Measurements from ENCODE around the gene CRYL1. TPM values are rescaled to one million over a fixed set of nuclear protein-coding genes. Genes with fewer than 3 reads are reported as not detected.

CRYL1 gene
- polyA plus RNA-seq, 1 of the 3 experiments (the other 2 are of a cell fraction): 34.8 TPM

DNA sequence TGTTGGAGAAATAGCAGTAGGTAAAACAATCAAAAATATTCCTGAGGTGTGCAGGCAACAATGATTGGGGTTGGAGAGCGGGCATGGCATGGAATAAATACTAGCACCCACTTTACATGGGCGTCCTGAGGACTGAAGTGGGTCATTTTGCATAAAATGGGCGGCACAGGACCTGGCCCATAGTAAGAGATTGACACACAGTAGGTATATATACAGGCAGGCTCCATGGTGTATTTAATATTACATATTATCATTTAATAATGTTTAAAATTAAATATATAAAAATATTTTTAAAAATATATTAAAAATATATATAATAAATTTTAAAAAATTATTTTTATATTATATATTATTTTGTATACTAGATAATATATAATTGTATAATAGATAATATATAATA, 48.3 kb downstream of the CRYL1 start:
- Histone ChIP-seq H3K4me1 (ENCODE audit: control insufficient read depth in 1 of 2, insufficient read depth in 2 of 2, low read depth in 1 of 2, low read length in 1 of 2) (peaks cover 0 to under 1% of the 10 kb centered on the region in 2 experiments; a peak in 1 of 4 replicates), H3K9me3 (no peaks in the 10 kb centered on the region), H3K36me3 (replicated peaks in 1 of 2; ENCODE audit: control insufficient read depth in 1 of 2, insufficient read depth in 2 of 2, low read length in 1 of 2) (no peaks in the 10 kb centered on the region), H3F3A (replicated peaks; ENCODE audit: insufficient read depth) (no peaks in the 10 kb centered on the region), H3K79me2 (ENCODE audit: insufficient read depth) (no peaks in the 10 kb centered on the region), H3K27ac (ENCODE audit: low read depth in 2 of 2, low read length in 1 of 2) (no peak overlapping the region), H2AFZ (ENCODE audit: low read depth) (no peak overlapping the region), H3K27me3 (ENCODE audit: insufficient read depth) (no peaks in the 10 kb centered on the region), H3K9ac (no peak overlapping the region), H3K4me3 (ENCODE audit: low read depth in 2 of 2, low read length in 1 of 2) (no peak overlapping the region), H3K9me2 (no peaks in the 10 kb centered on the region), H4K20me1 (ENCODE audit: insufficient read depth) (no peaks in the 10 kb centered on the region), H3K4me2 (no peak overlapping the region)
- no peak for DNase-seq
- ChIA-PET CTCF (no interaction called here), POLR2A (no interaction called here)
- TF ChIP-seq, protein P1, sequence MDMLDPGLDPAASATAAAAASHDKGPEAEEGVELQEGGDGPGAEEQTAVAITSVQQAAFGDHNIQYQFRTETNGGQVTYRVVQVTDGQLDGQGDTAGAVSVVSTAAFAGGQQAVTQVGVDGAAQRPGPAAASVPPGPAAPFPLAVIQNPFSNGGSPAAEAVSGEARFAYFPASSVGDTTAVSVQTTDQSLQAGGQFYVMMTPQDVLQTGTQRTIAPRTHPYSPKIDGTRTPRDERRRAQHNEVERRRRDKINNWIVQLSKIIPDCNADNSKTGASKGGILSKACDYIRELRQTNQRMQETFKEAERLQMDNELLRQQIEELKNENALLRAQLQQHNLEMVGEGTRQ (IDR thresholded peaks at IDR 0.05; ENCODE audit: borderline replicate concordance, low read depth, low read length): no peak
- TF ChIP-seq FOSL2 (IDR thresholded peaks at IDR 0.05; ENCODE audit: borderline replicate concordance, low read depth) (no peak), FOXM1 (IDR thresholded peaks at IDR 0.05; ENCODE audit: low read depth) (no peak), RXRA (IDR thresholded peaks at IDR 0.05; ENCODE audit: borderline replicate concordance, low read depth) (no peak), CHD2 (IDR thresholded peaks at IDR 0.05; ENCODE audit: low read length, partially characterized antibody) (no peak), RCOR1 (IDR thresholded peaks at IDR 0.05; ENCODE audit: low read length) (no peak), MXI1 (IDR thresholded peaks at IDR 0.05; ENCODE audit: low read depth, low read length) (no peak), TEAD4 (IDR thresholded peaks at IDR 0.05; ENCODE audit: borderline replicate concordance, insufficient read depth) (no peak), SIN3A (IDR thresholded peaks at IDR 0.05; ENCODE audit: borderline replicate concordance, low read depth, low read length) (no peak), TCF12 (IDR thresholded peaks at IDR 0.05) (no peak), ELF1 (IDR thresholded peaks at IDR 0.05) (no peak), JUND (IDR thresholded peaks at IDR 0.05) (no peak), NFIC (IDR thresholded peaks at IDR 0.05; ENCODE audit: borderline replicate concordance) (no peak), GABPA (IDR thresholded peaks at IDR 0.05; ENCODE audit: low read depth) (no peak), RAD21 (IDR thresholded peaks at IDR 0.05; ENCODE audit: low read length) (no peak)
- TF ChIP-seq, protein P2, sequence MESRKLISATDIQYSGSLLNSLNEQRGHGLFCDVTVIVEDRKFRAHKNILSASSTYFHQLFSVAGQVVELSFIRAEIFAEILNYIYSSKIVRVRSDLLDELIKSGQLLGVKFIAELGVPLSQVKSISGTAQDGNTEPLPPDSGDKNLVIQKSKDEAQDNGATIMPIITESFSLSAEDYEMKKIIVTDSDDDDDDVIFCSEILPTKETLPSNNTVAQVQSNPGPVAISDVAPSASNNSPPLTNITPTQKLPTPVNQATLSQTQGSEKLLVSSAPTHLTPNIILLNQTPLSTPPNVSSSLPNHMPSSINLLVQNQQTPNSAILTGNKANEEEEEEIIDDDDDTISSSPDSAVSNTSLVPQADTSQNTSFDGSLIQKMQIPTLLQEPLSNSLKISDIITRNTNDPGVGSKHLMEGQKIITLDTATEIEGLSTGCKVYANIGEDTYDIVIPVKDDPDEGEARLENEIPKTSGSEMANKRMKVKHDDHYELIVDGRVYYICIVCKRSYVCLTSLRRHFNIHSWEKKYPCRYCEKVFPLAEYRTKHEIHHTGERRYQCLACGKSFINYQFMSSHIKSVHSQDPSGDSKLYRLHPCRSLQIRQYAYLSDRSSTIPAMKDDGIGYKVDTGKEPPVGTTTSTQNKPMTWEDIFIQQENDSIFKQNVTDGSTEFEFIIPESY (IDR thresholded peaks at IDR 0.05; ENCODE audit: borderline replicate concordance, low read depth): no peak
- TF ChIP-seq, protein P3, sequence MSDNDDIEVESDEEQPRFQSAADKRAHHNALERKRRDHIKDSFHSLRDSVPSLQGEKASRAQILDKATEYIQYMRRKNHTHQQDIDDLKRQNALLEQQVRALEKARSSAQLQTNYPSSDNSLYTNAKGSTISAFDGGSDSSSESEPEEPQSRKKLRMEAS (IDR thresholded peaks at IDR 0.05; ENCODE audit: low read depth): no peak
- TF ChIP-seq, protein P4, sequence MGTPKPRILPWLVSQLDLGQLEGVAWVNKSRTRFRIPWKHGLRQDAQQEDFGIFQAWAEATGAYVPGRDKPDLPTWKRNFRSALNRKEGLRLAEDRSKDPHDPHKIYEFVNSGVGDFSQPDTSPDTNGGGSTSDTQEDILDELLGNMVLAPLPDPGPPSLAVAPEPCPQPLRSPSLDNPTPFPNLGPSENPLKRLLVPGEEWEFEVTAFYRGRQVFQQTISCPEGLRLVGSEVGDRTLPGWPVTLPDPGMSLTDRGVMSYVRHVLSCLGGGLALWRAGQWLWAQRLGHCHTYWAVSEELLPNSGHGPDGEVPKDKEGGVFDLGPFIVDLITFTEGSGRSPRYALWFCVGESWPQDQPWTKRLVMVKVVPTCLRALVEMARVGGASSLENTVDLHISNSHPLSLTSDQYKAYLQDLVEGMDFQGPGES (IDR thresholded peaks at IDR 0.05; ENCODE audit: low read depth, low read length): no peak
- WGBS (ENCODE audit: low lambda C conversion rate): 82% methylated on average over 3 of the region's 3 CpGs

All from SK-N-SH (cell line).